Kidney epithelial cell (primary cell): ENCODE results near the gene TIMM22. TPM values are rescaled to one million over a fixed set of nuclear protein-coding genes. Genes with fewer than 3 reads are reported as not detected.
"Not testable (repeated sequence)": the region's sequence is repeated elsewhere in the genome, so short reads cannot be mapped to it uniquely, and the experiment has no call there.

Experiments used
- DNase-seq: peaks from one replicate; pipeline ENCODE4 v3.0.0-alpha.2; 2010; ENCODE audit warnings: low read depth
- H3K27me3 ChIP-seq: 2 replicates; pipeline ENCODE4 v1.6.0; 2011; ENCODE audit warnings: low read length; ENCODE audit not compliant: control insufficient read depth, insufficient read depth
- H3K36me3 ChIP-seq: 2 replicates; pipeline ENCODE4 v1.5.1; 2011; ENCODE audit warnings: low read length; ENCODE audit not compliant: control insufficient read depth, insufficient read depth
- H3K4me3 ChIP-seq: 2 replicates; pipeline ENCODE4 v1.5.1; 2011; ENCODE audit warnings: low read depth, mild to moderate bottlenecking, control low read depth, low read length
- total RNA-seq: library from RNA; depleted of rRNA; stranded (reverse); fragments of >200 nt; gene quantifications from 2 replicates; pipeline ENCODE4 v1.2.3, GENCODE V29; 2015
- TF ChIP-seq, protein P1 (sequence below): IDR thresholded peaks from 2 replicates; pipeline ENCODE4 v1.5.1; 2011; ENCODE audit warnings: mild to moderate bottlenecking, moderate library complexity, low read length, control low read depth, inconsistent platforms; ENCODE audit not compliant: insufficient read depth, poor library complexity, severe bottlenecking

Gene TIMM22
- total RNA-seq, 1 donor from 2014 or later: 17.9 TPM

DNA sequence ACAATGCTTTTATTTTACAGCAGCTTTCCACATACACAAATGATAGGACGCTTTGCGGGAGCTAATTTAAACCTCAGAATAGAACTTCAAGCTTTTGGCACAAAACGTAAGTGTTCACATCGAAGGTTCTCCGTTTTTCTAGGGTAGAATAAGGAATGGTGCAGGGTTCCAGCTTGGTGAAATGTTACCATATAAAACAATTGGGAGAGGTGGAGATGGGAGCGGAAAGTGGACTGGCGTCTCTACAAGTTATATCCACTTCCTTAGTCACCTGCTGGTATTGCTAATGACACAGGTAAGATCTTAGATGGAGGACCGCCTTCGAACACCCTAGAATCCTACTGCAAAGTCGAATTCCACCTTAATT lies 15.7 kb upstream of the TIMM22 start:
- TF ChIP-seq, protein P1, sequence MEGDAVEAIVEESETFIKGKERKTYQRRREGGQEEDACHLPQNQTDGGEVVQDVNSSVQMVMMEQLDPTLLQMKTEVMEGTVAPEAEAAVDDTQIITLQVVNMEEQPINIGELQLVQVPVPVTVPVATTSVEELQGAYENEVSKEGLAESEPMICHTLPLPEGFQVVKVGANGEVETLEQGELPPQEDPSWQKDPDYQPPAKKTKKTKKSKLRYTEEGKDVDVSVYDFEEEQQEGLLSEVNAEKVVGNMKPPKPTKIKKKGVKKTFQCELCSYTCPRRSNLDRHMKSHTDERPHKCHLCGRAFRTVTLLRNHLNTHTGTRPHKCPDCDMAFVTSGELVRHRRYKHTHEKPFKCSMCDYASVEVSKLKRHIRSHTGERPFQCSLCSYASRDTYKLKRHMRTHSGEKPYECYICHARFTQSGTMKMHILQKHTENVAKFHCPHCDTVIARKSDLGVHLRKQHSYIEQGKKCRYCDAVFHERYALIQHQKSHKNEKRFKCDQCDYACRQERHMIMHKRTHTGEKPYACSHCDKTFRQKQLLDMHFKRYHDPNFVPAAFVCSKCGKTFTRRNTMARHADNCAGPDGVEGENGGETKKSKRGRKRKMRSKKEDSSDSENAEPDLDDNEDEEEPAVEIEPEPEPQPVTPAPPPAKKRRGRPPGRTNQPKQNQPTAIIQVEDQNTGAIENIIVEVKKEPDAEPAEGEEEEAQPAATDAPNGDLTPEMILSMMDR: no peak
- DNase-seq: no peak
- Histone ChIP-seq H3K27me3 (no peaks in the 10 kb centered on the region), H3K36me3 (no peaks in the 10 kb centered on the region), H3K4me3 (no peak overlapping the region)

DNA sequence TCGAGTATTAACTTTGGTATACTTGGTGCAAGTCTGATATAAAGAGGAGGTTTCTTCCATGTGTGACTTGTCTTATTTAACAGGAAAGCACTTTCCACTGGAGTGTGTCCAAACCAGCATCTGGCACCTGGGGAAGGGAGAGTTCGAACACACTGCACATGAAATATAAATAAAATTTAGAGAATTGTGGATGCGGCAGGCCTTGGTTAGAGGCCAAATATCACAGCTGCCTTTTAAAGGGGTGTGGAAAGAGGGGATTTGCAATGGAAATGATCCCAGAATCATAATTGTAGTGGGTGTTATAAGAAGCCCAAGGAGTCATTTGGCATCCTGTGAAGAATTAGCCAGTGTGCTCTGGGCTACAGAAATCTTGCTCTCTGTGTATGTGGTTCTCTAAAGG lies 13.0 kb upstream of the TIMM22 start:
- Histone ChIP-seq H3K4me3 (no peak overlapping the region), H3K36me3 (no peaks in the 10 kb centered on the region), H3K27me3 (no peaks in the 10 kb centered on the region)
- TF ChIP-seq, protein P1: no peak
- no peak for DNase-seq

DNA sequence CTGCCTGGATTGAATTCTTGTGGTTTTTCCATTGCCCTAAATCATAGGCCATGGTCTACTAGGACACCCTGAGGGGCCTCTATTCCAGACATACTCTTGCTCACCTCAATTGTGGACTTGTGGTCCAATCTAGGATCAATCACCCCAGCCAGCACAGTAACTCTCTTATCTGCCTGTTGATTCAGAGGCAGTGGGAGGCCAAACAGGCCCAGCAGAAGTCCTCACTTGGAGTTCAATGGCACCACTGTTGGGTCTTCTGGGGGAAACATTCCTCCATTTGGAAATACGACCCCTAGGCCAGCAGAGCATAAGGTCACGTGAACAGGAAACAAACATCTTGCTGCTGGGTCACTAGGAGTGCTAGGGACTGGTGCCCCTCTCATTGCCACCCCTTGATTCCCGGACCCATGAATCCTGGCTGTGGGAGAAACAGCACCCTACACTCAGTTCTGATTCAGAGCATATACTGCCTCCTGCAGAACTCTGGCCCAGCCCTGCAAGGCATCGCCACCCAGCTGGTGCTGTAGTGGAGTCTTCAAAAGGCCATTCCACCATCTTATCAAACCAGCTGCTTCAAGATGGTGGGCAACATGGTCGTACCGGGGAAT lies 10.5 kb upstream of the TIMM22 start:
- H3K4me3 ChIP-seq: no peak overlapping the region
- H3K27me3 ChIP-seq: no peaks in the 10 kb centered on the region
- DNase-seq: no peak
- TF ChIP-seq, protein P1: no peak
- H3K36me3 ChIP-seq: no peaks in the 10 kb centered on the region

DNA sequence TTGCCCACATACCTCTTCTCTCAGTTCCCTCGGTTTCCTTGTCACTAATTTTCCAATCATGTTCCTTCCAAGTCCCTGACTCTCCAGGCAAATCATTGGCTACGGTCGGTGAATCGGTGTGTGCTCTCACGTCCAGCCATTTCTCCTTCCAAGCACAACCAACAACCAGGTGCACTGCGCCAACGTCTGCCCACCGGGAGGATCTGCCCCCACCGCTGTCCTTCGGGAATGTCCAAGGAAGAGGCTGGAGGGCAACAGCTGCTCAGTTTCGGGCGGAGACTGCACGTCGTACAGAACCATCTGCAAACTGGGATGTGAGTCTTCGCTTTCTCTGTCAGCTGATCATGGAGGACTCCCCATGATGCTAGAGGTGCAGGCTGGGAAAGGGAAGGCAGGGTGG lies 9.0 kb upstream of the TIMM22 start:
- no peaks in the 10 kb centered on the region for H3K36me3 ChIP-seq
- H3K27me3 ChIP-seq: no peaks in the 10 kb centered on the region
- DNase-seq: no peak
- no peak overlapping the region for H3K4me3 ChIP-seq
- TF ChIP-seq, protein P1: no peak

DNA sequence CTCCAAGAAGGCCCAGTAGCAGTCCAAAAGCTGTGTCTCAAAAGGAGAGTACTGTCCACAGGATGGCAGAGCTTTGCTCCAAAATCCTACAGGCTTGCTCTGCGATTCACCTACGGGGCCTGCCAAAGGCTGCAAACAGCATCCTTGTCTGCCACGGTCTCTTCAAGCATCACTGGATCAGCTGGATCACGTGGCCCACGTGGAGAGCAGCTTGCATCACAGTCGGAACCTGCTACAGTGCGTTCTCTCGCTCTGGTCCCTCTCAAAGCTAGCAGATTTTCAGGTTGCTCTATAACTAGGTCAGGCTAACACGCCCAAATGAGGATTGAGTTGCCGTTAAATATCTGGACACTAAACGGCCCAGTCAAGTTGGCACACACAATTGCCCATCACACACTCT lies 8.4 kb upstream of the TIMM22 start:
- no peaks in the 10 kb centered on the region for H3K36me3 ChIP-seq
- H3K4me3 ChIP-seq: no peak overlapping the region
- TF ChIP-seq, protein P1: no peak
- no peak for DNase-seq
- H3K27me3 ChIP-seq: no peaks in the 10 kb centered on the region

DNA sequence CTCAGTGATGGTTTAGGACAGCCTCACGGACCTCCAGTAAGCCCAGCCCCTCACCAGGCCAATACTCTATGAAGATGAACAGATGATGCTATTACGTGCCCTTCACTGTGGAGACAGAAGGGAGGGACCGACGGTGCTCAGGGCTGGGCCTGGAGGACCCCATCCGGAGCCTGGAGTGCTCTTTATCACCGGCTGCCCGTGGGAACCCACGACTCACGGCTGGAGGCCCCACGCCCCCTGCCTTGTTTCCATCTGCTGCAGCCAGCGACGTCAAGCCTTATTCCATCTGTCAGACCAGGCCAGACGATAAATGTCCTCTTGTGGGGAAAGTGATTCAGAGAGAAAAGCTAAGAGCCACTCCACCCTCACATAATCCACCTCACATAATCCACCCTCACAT lies 4.0 kb upstream of the TIMM22 start:
- H3K36me3 ChIP-seq: no peaks in the 10 kb centered on the region
- TF ChIP-seq, protein P1: no peak
- no peak overlapping the region for H3K4me3 ChIP-seq
- no peak for DNase-seq
- no peaks in the 10 kb centered on the region for H3K27me3 ChIP-seq

DNA sequence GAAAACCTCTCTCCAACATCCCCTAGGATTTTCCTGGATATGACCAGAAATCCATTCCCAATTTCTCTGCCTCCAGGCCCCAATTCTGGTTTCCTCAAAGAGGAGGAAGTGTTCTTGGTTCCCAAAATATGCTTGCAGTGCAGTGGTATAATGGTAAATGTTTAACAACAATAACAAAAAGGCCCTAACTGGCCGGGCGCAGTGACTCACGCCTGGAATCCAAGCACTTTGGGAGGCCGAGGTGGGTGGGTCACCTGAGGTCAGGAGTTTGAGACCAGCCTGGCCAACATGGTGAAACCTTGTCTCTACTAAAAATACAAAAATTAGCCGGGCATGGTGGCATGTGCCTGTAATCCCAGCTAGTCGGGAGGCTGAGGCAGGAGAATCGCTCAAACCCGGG lies 1.6 kb upstream of the TIMM22 start:
- H3K4me3 ChIP-seq, H3K27me3 ChIP-seq, H3K36me3 ChIP-seq, DNase-seq: not testable (repeated sequence)
